Hepatocyte (in vitro differentiated cells): ENCODE results near the gene KRT77. TPM values are rescaled to one million over a fixed set of nuclear protein-coding genes. Genes with fewer than 3 reads are reported as not detected.

Source experiments
- DNase-seq: peaks from one replicate; pipeline ENCODE4 v3.0.0-alpha.2; 2016; ENCODE audit warnings: low spot score
- H2AFZ ChIP-seq: fragments of 200-600 bp; sonication (generic); 2 replicates; pipeline ENCODE4 v1.6.0; 2016; ENCODE audit warnings: antibody characterized with exemption, mild to moderate bottlenecking
- H3K27ac ChIP-seq: fragments of 200-600 bp; sonication (generic); 2 replicates; pipeline ENCODE4 v1.5.1; 2016; ENCODE audit warnings: mild to moderate bottlenecking
- H3K27me3 ChIP-seq: fragments of 200-600 bp; sonication (generic); 2 replicates; pipeline ENCODE4 v1.6.1; 2016
- H3K36me3 ChIP-seq: fragments of 200-600 bp; sonication (generic); replicated peaks from 2 replicates; pipeline ENCODE4 v1.5.1; 2016; ENCODE audit warnings: low read depth; ENCODE audit not compliant: insufficient read depth
- H3K4me1 ChIP-seq: fragments of 200-600 bp; sonication (generic); 2 replicates; pipeline ENCODE4 v1.5.1; 2016; ENCODE audit warnings: mild to moderate bottlenecking, moderate library complexity; ENCODE audit not compliant: insufficient read depth
- H3K4me2 ChIP-seq: fragments of 200-600 bp; sonication (generic); 2 replicates; pipeline ENCODE4 v1.6.0; 2016
- H3K4me3 ChIP-seq: fragments of 200-600 bp; sonication (generic); 2 replicates; pipeline ENCODE4 v1.5.1; 2016; ENCODE audit warnings: mild to moderate bottlenecking
- H3K79me2 ChIP-seq: fragments of 200-600 bp; sonication (generic); 2 replicates; pipeline ENCODE4 v1.6.0; 2017; ENCODE audit warnings: mild to moderate bottlenecking
- H3K9me2 ChIP-seq: fragments of 200-600 bp; sonication (generic); replicated peaks from 2 replicates; pipeline ENCODE4 v1.6.0; 2017; ENCODE audit warnings: mild to moderate bottlenecking; ENCODE audit not compliant: insufficient read depth
- H3K9me3 ChIP-seq: fragments of 200-600 bp; sonication (generic); 2 replicates; pipeline ENCODE4 v1.5.1; 2016; ENCODE audit warnings: low read depth, mild to moderate bottlenecking
- H4K20me1 ChIP-seq: fragments of 200-600 bp; sonication (generic); 2 replicates; pipeline ENCODE4 v1.6.0; 2016; ENCODE audit warnings: mild to moderate bottlenecking; ENCODE audit not compliant: insufficient read depth, poor library complexity, severe bottlenecking
- CTCF ChIP-seq: fragments of 200-600 bp; sonication (generic); IDR thresholded peaks from 2 replicates; pipeline ENCODE4 v1.5.1; 2016; ENCODE audit warnings: antibody characterized with exemption, mild to moderate bottlenecking; ENCODE audit not compliant: poor library complexity
- EZH2 ChIP-seq: fragments of 200-600 bp; sonication (generic); IDR thresholded peaks from 2 replicates; pipeline ENCODE4 v1.6.1; 2016; ENCODE audit warnings: antibody characterized with exemption, mild to moderate bottlenecking, borderline replicate concordance
- EZH2phosphoT487 ChIP-seq: fragments of 200-600 bp; sonication (generic); IDR thresholded peaks from one replicate; pipeline ENCODE4 v1.6.1; 2018; ENCODE audit warnings: antibody characterized with exemption, mild to moderate bottlenecking, low read depth, moderate library complexity; ENCODE audit not compliant: unreplicated experiment, severe bottlenecking
- WGBS: methylation state at CpG from one replicate; pipeline ENCODE4 v1.1.6; 2016; ENCODE audit warnings: low lambda C conversion rate; ENCODE audit errors: missing lambda C conversion rate; 5-methylcytosine and 5-hydroxymethylcytosine counted together
- polyA plus RNA-seq: library from polyadenylated mRNA; unstranded; fragments of >200 nt; fragmentation: Nextera tagmentation; extraction: Ambion mirVana; gene quantifications from 2 replicates; pipeline ENCODE4 v1.2.1, GENCODE V29; 2016
- total RNA-seq: library from RNA; depleted of rRNA; stranded (reverse); fragments of >200 nt; gene quantifications from 2 replicates; pipeline ENCODE4 v1.2.3, GENCODE V29; 2014

The KRT77 gene
- total and polyA plus RNA-seq, 2 experiments from 2014 or later = not detected

GRCh38 chr12:52674433-52674775 lies 28.9 kb downstream of the KRT77 start:
- Histone ChIP-seq H3K36me3 (no peaks in the 10 kb centered on the region), H3K79me2 (no peaks in the 10 kb centered on the region), H3K27me3 (peaks cover 16% of the 10 kb centered on the region), H3K4me2 (no peak overlapping the region), H3K4me3 (no peak overlapping the region), H3K27ac (no peak overlapping the region), H3K9me3 (no peaks in the 10 kb centered on the region), H2AFZ (no peak overlapping the region), H3K9me2 (no peaks in the 10 kb centered on the region), H3K4me1 (no peaks in the 10 kb centered on the region), H4K20me1 (no peaks in the 10 kb centered on the region)
- TF ChIP-seq EZH2 (no peak), EZH2phosphoT487 (no peak), CTCF (no peak)
- 89% methylated on average over 4 of the region's 4 CpGs for WGBS
- DNase-seq = no peak

- Histone ChIP-seq H3K9me2 (no peaks in the 10 kb centered on the region), H3K4me1 (no peaks in the 10 kb centered on the region), H4K20me1 (no peaks in the 10 kb centered on the region), H3K9me3 (no peaks in the 10 kb centered on the region), H2AFZ (no peak overlapping the region), H3K27ac (no peak overlapping the region), H3K4me3 (no peak overlapping the region), H3K36me3 (no peaks in the 10 kb centered on the region), H3K79me2 (no peaks in the 10 kb centered on the region), H3K27me3 (peaks cover 13% of the 10 kb centered on the region), H3K4me2 (no peak overlapping the region)
- DNase-seq = no peak
- TF ChIP-seq CTCF = no peak
- TF ChIP-seq EZH2phosphoT487 = no peak
- no peak for TF ChIP-seq EZH2
- 80% methylated on average over 3 of the region's 3 CpGs for whole genome bisulfite sequencing
Measured at GRCh38 chr12:52673713-52674432, 29.5 kb downstream of the KRT77 start.

- Histone ChIP-seq H3K9me2 (no peaks in the 10 kb centered on the region), H3K4me1 (no peaks in the 10 kb centered on the region)
- 74% methylated on average over 5 of the region's 5 CpGs for WGBS
Measured at GRCh38 chr12:52673217-52673616, 30.1 kb downstream of the KRT77 start.

More at GRCh38 chr12:52673217-52673616, 30.1 kb downstream of the KRT77 start:
- Histone ChIP-seq H2AFZ (no peak overlapping the region), H3K79me2 (no peaks in the 10 kb centered on the region), H4K20me1 (no peaks in the 10 kb centered on the region), H3K4me2 (no peak overlapping the region), H3K36me3 (no peaks in the 10 kb centered on the region), H3K27me3 (peaks cover 10% of the 10 kb centered on the region), H3K27ac (no peak overlapping the region), H3K4me3 (no peak overlapping the region), H3K9me3 (no peaks in the 10 kb centered on the region)
- TF ChIP-seq EZH2 (no peak), EZH2phosphoT487 (no peak), CTCF (no peak)
- DNase-seq = no peak
